ENCODE data around the gene SGCE. TPM values are rescaled to one million over a fixed set of nuclear protein-coding genes. Genes with fewer than 3 reads are reported as not detected.
A peak's percentile ranks its signal among the peaks of the same experiment; 100 is the strongest.

The SGCE gene
- total and polyA plus RNA-seq, 3 experiments from 2014 or later = 0.70 to 2.2 (median 0.82) TPM

GRCh38 chr7:94665426-94665825, 9.5 kb upstream of the SGCE start:
- H3K9me3 Mint-ChIP-seq = no peaks in the 10 kb centered on the region
- Histone ChIP-seq H3K27ac (ENCODE audit: low read depth, low read length) (no peak overlapping the region), H3K4me1 (ENCODE audit: insufficient read depth, low read length) (no peaks in the 10 kb centered on the region), H3K9me3 (ENCODE audit: low read length) (no peaks in the 10 kb centered on the region), H3K27me3 (ENCODE audit: insufficient read depth, low read length, poor library complexity, severe bottlenecking) (no peaks in the 10 kb centered on the region), H3K36me3 (ENCODE audit: insufficient read depth, low read length) (no peaks in the 10 kb centered on the region), H3K4me3 (ENCODE audit: low read length) (no peak overlapping the region)
- H3K4me3 Mint-ChIP-seq = no peak overlapping the region
- ChIA-PET POLR2A (no interaction called here), CTCF (no interaction called here)
- no peak for DNase-seq
- H3K36me3 Mint-ChIP-seq = no peaks in the 10 kb centered on the region
- H3K4me1 Mint-ChIP-seq = peaks cover 0 to 7% (median 4%) of the 10 kb centered on the region in 3 donors
- H3K27me3 Mint-ChIP-seq = peaks cover 1 to 22% of the 10 kb centered on the region in 2 donors
- H3K27ac Mint-ChIP-seq = no peak overlapping the region

- no peak overlapping the region for H3K27ac Mint-ChIP-seq
- H3K9me3 Mint-ChIP-seq = no peaks in the 10 kb centered on the region
- H3K9me3 ChIP-seq (ENCODE audit: low read length) = no peaks in the 10 kb centered on the region
- ChIA-PET POLR2A (no interaction called here), CTCF (no interaction called here)
- H3K36me3 ChIP-seq (ENCODE audit: insufficient read depth, low read length) = no peaks in the 10 kb centered on the region
- H3K4me3 Mint-ChIP-seq = no peak overlapping the region
- peaks cover 1 to 17% of the 10 kb centered on the region in 2 donors for H3K27me3 Mint-ChIP-seq
- no peaks in the 10 kb centered on the region for H3K36me3 Mint-ChIP-seq
- peaks cover 0 to 7% (median 4%) of the 10 kb centered on the region in 3 donors for H3K4me1 Mint-ChIP-seq
- DNase-seq = no peak
- no peak overlapping the region for H3K27ac ChIP-seq (ENCODE audit: low read depth, low read length)
- no peak overlapping the region for H3K4me3 ChIP-seq (ENCODE audit: low read length)
- no peaks in the 10 kb centered on the region for H3K27me3 ChIP-seq (ENCODE audit: insufficient read depth, low read length, poor library complexity, severe bottlenecking)
- H3K4me1 ChIP-seq (ENCODE audit: insufficient read depth, low read length) = no peaks in the 10 kb centered on the region
Observed at GRCh38 chr7:94664023-94664422, 8.1 kb upstream of the SGCE start.

GRCh38 chr7:94662548-94662947, 6.6 kb upstream of the SGCE start:
- no peak for DNase-seq
- ChIA-PET CTCF (no interaction called here), POLR2A (no interaction called here)
- no peaks in the 10 kb centered on the region for H3K36me3 ChIP-seq (ENCODE audit: insufficient read depth, low read length)
- Mint-ChIP-seq H3K9me3 (no peaks in the 10 kb centered on the region), H3K36me3 (no peaks in the 10 kb centered on the region), H3K4me1 (peaks cover 0 to 7% (median 4%) of the 10 kb centered on the region in 3 donors), H3K27me3 (peaks cover 1 to 9% of the 10 kb centered on the region in 2 donors), H3K27ac (no peak overlapping the region), H3K4me3 (no peak overlapping the region)
- no peaks in the 10 kb centered on the region for H3K27me3 ChIP-seq (ENCODE audit: insufficient read depth, low read length, poor library complexity, severe bottlenecking)
- H3K9me3 ChIP-seq (ENCODE audit: low read length) = no peaks in the 10 kb centered on the region
- H3K4me1 ChIP-seq (ENCODE audit: insufficient read depth, low read length) = no peaks in the 10 kb centered on the region
- H3K4me3 ChIP-seq (ENCODE audit: low read length) = no peak overlapping the region
- H3K27ac ChIP-seq (ENCODE audit: low read depth, low read length) = no peak overlapping the region

DNA sequence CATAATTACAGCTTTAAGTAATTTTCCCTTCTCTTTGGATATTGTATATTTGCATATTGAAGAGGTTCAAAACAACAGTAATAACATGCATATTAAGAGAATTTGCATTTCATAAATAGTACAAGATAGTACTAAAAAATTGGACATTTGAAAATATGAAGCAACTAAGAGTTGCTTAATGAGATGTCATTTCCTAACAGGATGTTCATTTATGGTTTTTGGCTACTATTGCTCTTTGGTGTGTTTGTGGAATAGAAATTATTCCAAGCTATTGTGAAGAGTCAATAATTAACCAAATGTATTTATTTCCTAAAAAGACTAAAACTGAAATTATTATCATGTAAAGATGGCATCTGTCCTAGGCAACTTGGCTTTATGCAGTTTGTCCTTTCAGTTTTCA, 4.1 kb upstream of the SGCE start:
- H3K36me3 Mint-ChIP-seq = peaks cover 0 to 2% (median 0%) of the 10 kb centered on the region in 3 donors
- POLR2A ChIA-PET = no interaction called here
- no peak overlapping the region for H3K27ac Mint-ChIP-seq
- no peak for DNase-seq
- peaks cover 18 to 19% (median 19%) of the 10 kb centered on the region in 3 donors for H3K4me1 Mint-ChIP-seq
- no peak overlapping the region for H3K27ac ChIP-seq (ENCODE audit: low read depth, low read length)
- no peak overlapping the region for H3K4me3 ChIP-seq (ENCODE audit: low read length)
- no peaks in the 10 kb centered on the region for H3K36me3 ChIP-seq (ENCODE audit: insufficient read depth, low read length)
- peaks cover 16% of the 10 kb centered on the region for H3K4me1 ChIP-seq (ENCODE audit: insufficient read depth, low read length)
- CTCF ChIA-PET = no interaction called here
- no peaks in the 10 kb centered on the region for H3K9me3 ChIP-seq (ENCODE audit: low read length)
- peaks cover 4 to 8% of the 10 kb centered on the region in 2 donors for H3K27me3 Mint-ChIP-seq
- H3K4me3 Mint-ChIP-seq = no peak overlapping the region
- peaks cover 4% of the 10 kb centered on the region for H3K27me3 ChIP-seq (ENCODE audit: insufficient read depth, low read length, poor library complexity, severe bottlenecking)
- peaks cover 0 to 2% (median 0%) of the 10 kb centered on the region in 5 donors for H3K9me3 Mint-ChIP-seq

DNA sequence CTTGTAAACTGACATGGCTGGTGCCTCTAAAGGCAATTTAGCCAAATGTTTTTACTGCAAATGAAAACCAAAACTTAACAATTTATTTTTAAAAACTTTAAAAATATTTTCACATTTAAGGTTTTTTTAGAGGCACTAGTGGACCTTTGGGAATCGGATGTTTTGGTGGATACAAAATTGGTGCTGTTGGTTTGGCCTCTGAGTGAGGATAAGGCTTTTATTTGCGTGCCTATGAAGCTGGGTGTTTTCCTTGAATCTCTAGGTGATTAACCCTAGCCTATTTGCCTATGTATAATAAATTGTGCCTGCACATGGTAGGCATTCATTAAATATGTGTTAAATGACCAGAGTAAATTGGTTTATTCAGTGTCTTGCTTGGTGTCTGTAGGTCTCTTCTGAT, 2.9 kb upstream of the SGCE start:
- Mint-ChIP-seq H3K36me3 (peaks cover 0 to 2% (median 0%) of the 10 kb centered on the region in 3 donors), H3K4me1 (peaks cover 23 to 26% (median 24%) of the 10 kb centered on the region in 3 donors), H3K4me3 (no peak overlapping the region), H3K27ac (peak overlapping the region in 1 of 8 donors; percentile 77), H3K27me3 (peaks cover 15 to 19% of the 10 kb centered on the region in 2 donors), H3K9me3 (peaks cover 0 to 2% (median 0%) of the 10 kb centered on the region in 5 donors)
- no peak overlapping the region for H3K4me3 ChIP-seq (ENCODE audit: low read length)
- H3K27ac ChIP-seq (ENCODE audit: low read depth, low read length) = no peak overlapping the region
- ChIA-PET POLR2A (no interaction called here), CTCF (no interaction called here)
- H3K9me3 ChIP-seq (ENCODE audit: low read length) = no peaks in the 10 kb centered on the region
- no peaks in the 10 kb centered on the region for H3K36me3 ChIP-seq (ENCODE audit: insufficient read depth, low read length)
- H3K4me1 ChIP-seq (ENCODE audit: insufficient read depth, low read length) = peaks cover 20% of the 10 kb centered on the region
- DNase-seq = no peak
- H3K27me3 ChIP-seq (ENCODE audit: insufficient read depth, low read length, poor library complexity, severe bottlenecking) = peaks cover 16% of the 10 kb centered on the region

DNA sequence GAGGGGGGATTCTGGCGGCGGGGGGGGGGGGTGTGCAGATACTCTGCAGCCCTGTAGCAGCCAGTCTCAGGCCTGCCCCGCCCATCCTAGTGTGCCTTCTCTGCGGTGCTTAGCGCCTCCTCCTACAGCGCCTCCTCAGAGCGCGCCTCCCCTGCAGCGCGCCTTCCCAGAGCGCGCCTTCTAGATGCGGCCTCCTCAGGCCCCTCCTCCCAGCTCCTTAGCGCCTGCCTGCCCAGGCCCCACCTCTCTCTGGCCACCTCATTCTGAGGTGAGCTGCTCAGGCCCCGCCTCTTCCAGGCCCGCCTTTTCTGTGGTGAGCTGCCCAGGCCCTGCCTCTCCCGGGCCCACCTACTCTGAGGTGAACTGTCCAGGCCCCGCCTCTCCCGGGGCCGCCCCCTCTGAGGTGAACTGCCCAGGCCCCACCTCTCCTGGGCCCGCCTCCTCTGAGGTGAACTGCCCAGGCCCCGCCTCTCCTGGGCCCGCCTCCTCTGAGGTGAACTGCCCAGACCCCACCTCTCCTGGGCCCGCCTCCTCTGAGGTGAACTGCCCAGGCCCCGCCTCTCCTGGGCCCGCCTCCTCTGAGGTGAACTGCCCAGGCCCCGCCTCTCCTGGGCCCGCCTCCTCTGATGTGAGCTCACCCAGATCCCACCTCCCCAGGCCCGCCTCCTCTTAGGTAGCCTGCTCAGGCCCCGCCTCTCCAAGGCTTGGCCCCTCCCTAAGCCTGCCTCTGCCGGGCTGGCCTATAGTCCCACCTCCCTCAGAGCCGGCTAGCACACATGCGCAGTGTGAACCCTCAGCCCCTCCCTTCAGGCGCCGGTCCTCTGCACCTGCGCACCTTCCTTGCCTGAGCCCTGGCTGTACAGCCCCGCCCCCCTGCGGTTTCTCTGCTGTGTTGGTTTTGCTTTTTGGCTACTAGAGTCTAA, 2.1 kb upstream of the SGCE start:
- H3K4me1 Mint-ChIP-seq = peaks cover 23 to 26% (median 24%) of the 10 kb centered on the region in 3 donors
- peaks cover 0 to 2% (median 0%) of the 10 kb centered on the region in 3 donors for H3K36me3 Mint-ChIP-seq
- no peaks in the 10 kb centered on the region for H3K9me3 ChIP-seq (ENCODE audit: low read length)
- peaks cover 23% of the 10 kb centered on the region for H3K27me3 ChIP-seq (ENCODE audit: insufficient read depth, low read length, poor library complexity, severe bottlenecking)
- H3K27ac ChIP-seq (ENCODE audit: low read depth, low read length) = no peak overlapping the region
- peaks cover 19 to 21% of the 10 kb centered on the region in 2 donors for H3K27me3 Mint-ChIP-seq
- no peaks in the 10 kb centered on the region for H3K36me3 ChIP-seq (ENCODE audit: insufficient read depth, low read length)
- peak; percentile 92 to 98 (median 95) for DNase-seq
- peaks cover 0 to 2% (median 0%) of the 10 kb centered on the region in 5 donors for H3K9me3 Mint-ChIP-seq
- H3K4me1 ChIP-seq (ENCODE audit: insufficient read depth, low read length) = peaks cover 20% of the 10 kb centered on the region
- H3K4me3 ChIP-seq (ENCODE audit: low read length) = no peak overlapping the region
- H3K4me3 Mint-ChIP-seq = peak overlapping the region; percentile 83 to 92 (median 89)
- ChIA-PET POLR2A (no interaction called here), CTCF (no interaction called here)
- peak overlapping the region in 4 of 8 donors; percentile 35 to 88 (median 77) for H3K27ac Mint-ChIP-seq

- H3K27ac ChIP-seq (ENCODE audit: low read depth, low read length) = no peak overlapping the region
- Mint-ChIP-seq H3K36me3 (peaks cover 0 to 2% (median 0%) of the 10 kb centered on the region in 3 donors), H3K27ac (peak overlapping the region; percentile 63 to 88 (median 76)), H3K4me1 (peaks cover 23 to 26% (median 24%) of the 10 kb centered on the region in 3 donors), H3K27me3 (peaks cover 24% of the 10 kb centered on the region in 2 donors), H3K9me3 (peaks cover 0 to 2% (median 0%) of the 10 kb centered on the region in 5 donors), H3K4me3 (peak overlapping the region; percentile 83 to 92 (median 89))
- CTCF ChIA-PET = interaction anchor here (0.7 kb wide), 1 partner anchor 146 kb away, joined by 3 read pairs; no protein-coding TSS in a partner anchor
- DNase-seq = peak in 3 of 5 donors; percentile 32 to 57 (median 37)
- POLR2A ChIA-PET = interaction anchor here (0.7 to 0.8 kb wide), 2 partner anchors 38 to 147 kb away, joined by 3 read pairs; no protein-coding TSS in a partner anchor
- peaks cover 32% of the 10 kb centered on the region for H3K27me3 ChIP-seq (ENCODE audit: insufficient read depth, low read length, poor library complexity, severe bottlenecking)
- H3K4me1 ChIP-seq (ENCODE audit: insufficient read depth, low read length) = peaks cover 20% of the 10 kb centered on the region
- H3K36me3 ChIP-seq (ENCODE audit: insufficient read depth, low read length) = no peaks in the 10 kb centered on the region
- H3K9me3 ChIP-seq (ENCODE audit: low read length) = no peaks in the 10 kb centered on the region
- H3K4me3 ChIP-seq (ENCODE audit: low read length) = peak overlapping the region; percentile 49
Observed at GRCh38 chr7:94656925-94657731, 1.2 kb upstream of the SGCE start.
